Panc1 (cell line): ENCODE data around the gene PLCH1. TPM values are rescaled to one million over a fixed set of nuclear protein-coding genes. Genes with fewer than 3 reads are reported as not detected.

Source experiments
- ATAC-seq: fragments of 200-7000 bp; cut with Tn5 transposase; 2 replicates; pipeline ENCODE4 v1.9.1; 2020; ENCODE audit warnings: mild to moderate bottlenecking, moderate library complexity
- BruUV-seq: library from RNA; stranded (reverse); fragments of 400-500 nt; replicated peaks from 2 replicates; lab custom pipeline; 2021; lab: Mats Ljungman, UMichigan
- CTCF ChIA-PET: fragments of 300-600 bp; sonication (Branson Sonifier 250); formaldehyde crosslinking; loops from one replicate; lab custom pipeline; 2022; ENCODE audit warnings: antibody characterized with exemption; lab: Charles Lee
- POLR2A ChIA-PET: fragments of 300-600 bp; sonication (Branson Sonifier 250); formaldehyde crosslinking; loops from one replicate; lab custom pipeline; 2022; ENCODE audit warnings: antibody characterized with exemption; lab: Charles Lee
- DNase-seq: peaks from one replicate; pipeline ENCODE4 v3.0.0-alpha.2; 2010; ENCODE audit warnings: low read depth, low spot score
- H3K27ac ChIP-seq: 2 replicates; pipeline ENCODE4 v1.5.1; 2011; ENCODE audit warnings: mild to moderate bottlenecking, low read length, inconsistent platforms
- H3K27me3 ChIP-seq: fragments of 200-500 bp; sonication (Bioruptor generic); 2 replicates; pipeline ENCODE4 v1.6.0; 2014; ENCODE audit warnings: low read length, inconsistent platforms; ENCODE audit not compliant: control insufficient read depth, insufficient read depth
- H3K36me3 ChIP-seq: fragments of 200-500 bp; sonication (Bioruptor generic); 2 replicates; pipeline ENCODE4 v1.5.1; 2014; ENCODE audit warnings: inconsistent platforms, mild to moderate bottlenecking, low read length, moderate library complexity; ENCODE audit not compliant: control insufficient read depth, insufficient read depth
- H3K4me1 ChIP-seq: 2 replicates; pipeline ENCODE4 v1.5.1; 2011; ENCODE audit warnings: inconsistent platforms, mild to moderate bottlenecking, low read length, moderate library complexity; ENCODE audit not compliant: control insufficient read depth, insufficient read depth
- H3K4me3 ChIP-seq, 2 experiments: 2 replicates each; pipeline ENCODE4 v1.5.1; 2011 to 2012; ENCODE audit warnings: low read depth in 2 of 2, low read length in 2 of 2, mild to moderate bottlenecking in 2 of 2, inconsistent platforms in 1 of 2, moderate library complexity in 1 of 2
- H3K9me3 ChIP-seq: fragments of 200-500 bp; sonication (Bioruptor generic); 2 replicates; pipeline ENCODE4 v1.5.1; 2014; ENCODE audit warnings: low read depth, mild to moderate bottlenecking, inconsistent platforms, low read length, moderate library complexity; ENCODE audit not compliant: control insufficient read depth, insufficient read depth
- CTCF ChIP-seq: fragments of 450-650 bp; IDR thresholded peaks from 2 replicates; pipeline ENCODE4 v1.5.1; 2017; ENCODE audit warnings: mild to moderate bottlenecking
- POLR2AphosphoS5 ChIP-seq: IDR thresholded peaks from 2 replicates; pipeline ENCODE4 v1.6.1; 2012; ENCODE audit warnings: mild to moderate bottlenecking, low read depth, low read length, moderate library complexity
- REST ChIP-seq, 2 experiments: IDR thresholded peaks; 2 replicates each; pipeline ENCODE4 v1.6.1; 2011 to 2012; ENCODE audit warnings: low read depth in 2 of 2, control low read depth in 1 of 2, low read length in 1 of 2, mild to moderate bottlenecking in 1 of 2, moderate library complexity in 1 of 2; ENCODE audit not compliant: insufficient read depth in 1 of 2
- SIN3A ChIP-seq: IDR thresholded peaks from 2 replicates; pipeline ENCODE4 v1.6.1; 2012; ENCODE audit warnings: low read depth, mild to moderate bottlenecking, low read length, moderate library complexity, borderline replicate concordance; ENCODE audit not compliant: insufficient read depth
- TCF7L2 ChIP-seq: IDR thresholded peaks from 2 replicates; pipeline ENCODE4 v1.6.1; 2011; ENCODE audit warnings: mild to moderate bottlenecking, low read depth, low read length, inconsistent platforms
- in situ Hi-C: cut with HindIII; loops from 2 replicates; pipeline ENCODE4 v1.10.0; 2016; ENCODE audit warnings: low sequenced_read_pairs, low pct_unique_long_range_greater_than_20kb
- intact Hi-C: fragments of 100-400 bp; cut with micrococcal nuclease; formaldehyde crosslinking; loops from one replicate; pipeline ENCODE4 v1.10.0; 2022; ENCODE audit not compliant: unreplicated experiment
- total RNA-seq: library from RNA; stranded (reverse); gene quantifications from one replicate; pipeline ENCODE4 v1.2.1, GENCODE V29; 2021; ENCODE audit not compliant: unreplicated experiment

PLCH1 gene
- total RNA-seq, 1 experiment from 2014 or later, result 0.03 TPM

- Histone ChIP-seq H3K9me3 (no peaks in the 10 kb centered on the region), H3K27ac (no peak overlapping the region), H3K4me1 (no peaks in the 10 kb centered on the region), H3K4me3 (no peak overlapping the region), H3K36me3 (no peaks in the 10 kb centered on the region), H3K27me3 (no peaks in the 10 kb centered on the region)
- intact Hi-C loops, result no loop called here
- ChIA-PET CTCF (no interaction called here), POLR2A (no interaction called here)
- in situ Hi-C loops, result no loop called here
- no peak for ATAC-seq
- DNase-seq, result no peak
- no TSS peak for BruUV-seq
- TF ChIP-seq TCF7L2, result no peak
- TF ChIP-seq REST (IDR thresholded peaks at IDR 0.05; ENCODE audit: insufficient read depth in 1 of 2, low read depth in 2 of 2, low read length in 1 of 2), result no peak
- no peak for TF ChIP-seq POLR2AphosphoS5
- no peak for TF ChIP-seq SIN3A
These were observed 40.9 kb upstream of the PLCH1 start for GRCh38 chr3:155785662-155786295.

GRCh38 chr3:155782390-155782953, 37.6 kb upstream of the PLCH1 start:
- TF ChIP-seq TCF7L2, result no peak
- TF ChIP-seq POLR2AphosphoS5, result no peak
- no peak for TF ChIP-seq REST (IDR thresholded peaks at IDR 0.05; ENCODE audit: insufficient read depth in 1 of 2, low read depth in 2 of 2, low read length in 1 of 2)
- TF ChIP-seq SIN3A, result no peak
- no peak for TF ChIP-seq CTCF
- intact Hi-C loops (no loop called here), in situ Hi-C loops (no loop called here)
- Histone ChIP-seq H3K4me1 (no peaks in the 10 kb centered on the region), H3K27ac (no peak overlapping the region), H3K36me3 (no peaks in the 10 kb centered on the region), H3K27me3 (no peaks in the 10 kb centered on the region), H3K4me3 (no peak overlapping the region), H3K9me3 (no peaks in the 10 kb centered on the region)
- ATAC-seq, result no peak
- ChIA-PET CTCF (interaction anchor here (0.6 kb wide), 1 partner anchor 621 kb away, joined by 5 read pairs; no protein-coding TSS in a partner anchor), POLR2A (no interaction called here)
- BruUV-seq, result no TSS peak
- DNase-seq, result no peak
